HG03139 (cell line): ENCODE results near the gene ZNF699.
"Not testable (repeated sequence)": the region's sequence is repeated elsewhere in the genome, so short reads cannot be mapped to it uniquely, and the experiment has no call there.

ENCODE experiments used
- ATAC-seq: cut with Tn5 transposase; IDR thresholded peaks from one replicate; pipeline ENCODE4 v1.9.1; 2021; ENCODE audit not compliant: unreplicated experiment

Gene ZNF699

GRCh38 chr19:9289231-9289884 is 20.3 kb downstream of the ZNF699 start:
- ATAC-seq = no peak

GRCh38 chr19:9283485-9283884 is 26.2 kb downstream of the ZNF699 start:
- not testable (repeated sequence) for ATAC-seq

- ATAC-seq = no peak
Observed at GRCh38 chr19:9251236-9251635, 58.4 kb downstream of the ZNF699 start.

GRCh38 chr19:9250630-9251029 is 59.0 kb downstream of the ZNF699 start, which contains the start of gene OR7E24:
Gene OR7E24, plus strand, starts transcription at chr19:9250930. Its CDS starts 114 bp downstream, at chr19:9251044.
- ATAC-seq = no peak
